HG03280 (cell line): Measurements from ENCODE around the gene ACACA.
A peak's percentile ranks its signal among the peaks of the same experiment; 100 is the strongest.

Experiments used
- ATAC-seq: cut with Tn5 transposase; IDR thresholded peaks from one replicate; pipeline ENCODE4 v1.9.1; 2021; ENCODE audit warnings: mild to moderate bottlenecking, moderate library complexity; ENCODE audit not compliant: unreplicated experiment

The ACACA gene

GRCh38 chr17:37399265-37399803 is 7.3 kb downstream of the ACACA start:
- no peak for ATAC-seq

DNA sequence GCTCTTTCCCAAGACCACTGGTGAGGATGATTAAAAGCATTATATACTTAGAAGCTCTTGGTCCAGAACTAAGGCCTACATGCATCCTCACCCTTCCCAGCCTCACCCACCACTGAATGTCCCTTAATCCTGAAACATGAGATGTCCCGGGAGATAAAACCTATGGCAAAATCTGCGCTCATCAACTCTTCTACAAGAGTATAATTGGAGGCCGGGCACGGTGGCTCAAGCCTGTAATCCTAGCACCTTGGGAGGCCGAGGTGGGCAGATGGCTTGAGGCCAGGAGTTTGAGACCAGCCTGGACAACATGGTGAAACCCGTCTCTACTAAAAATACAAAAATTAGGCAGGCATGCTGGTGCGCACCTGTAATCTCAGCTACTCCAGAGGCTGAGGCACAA is 13.3 kb downstream of the ACACA start:
- no peak for ATAC-seq

GRCh38 chr17:37392024-37392590 is 14.5 kb downstream of the ACACA start:
- ATAC-seq: no peak

GRCh38 chr17:37391146-37391545 is 15.5 kb downstream of the ACACA start:
- ATAC-seq: no peak

DNA sequence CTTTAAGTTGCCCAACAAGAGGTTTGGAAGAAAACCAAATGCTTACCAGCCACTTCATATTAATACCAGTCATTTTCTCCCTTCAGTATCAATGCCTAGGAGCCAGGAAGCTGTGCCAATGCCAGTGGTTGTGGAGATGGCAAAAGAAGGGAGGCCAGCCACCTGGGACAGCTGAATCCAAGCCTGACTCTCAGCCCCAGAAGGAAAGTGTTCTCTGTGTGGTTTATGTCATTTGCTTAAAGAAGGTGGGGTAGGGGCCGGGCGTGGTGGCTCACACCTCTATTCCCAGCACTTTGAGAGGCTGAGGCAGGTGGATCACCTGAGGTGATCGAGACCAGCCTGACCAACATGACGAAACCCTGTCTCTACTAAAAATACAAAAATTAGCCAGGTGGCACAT is 17.5 kb downstream of the ACACA start:
- ATAC-seq: no peak

DNA sequence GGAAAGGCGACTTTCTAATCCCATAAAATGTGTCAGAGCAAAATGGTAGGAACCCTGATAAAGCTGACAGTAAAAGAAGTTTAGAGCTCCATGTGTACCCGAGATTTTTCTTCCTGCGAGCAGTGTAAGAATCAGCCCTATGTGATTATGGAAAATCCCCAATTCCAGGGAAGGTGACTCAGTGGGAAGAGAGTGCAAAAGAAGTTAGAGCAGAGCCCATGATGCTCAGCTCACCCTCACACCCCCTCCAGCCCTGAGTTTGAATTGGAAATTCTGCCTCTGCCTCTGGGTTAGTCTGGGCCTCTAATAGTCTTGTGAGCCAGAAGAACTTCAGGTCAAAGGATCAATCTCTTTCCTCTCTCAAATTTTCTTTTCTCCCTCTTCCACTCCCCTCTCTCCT is 18.4 kb downstream of the ACACA start:
- no peak for ATAC-seq

GRCh38 chr17:37386462-37386861 is 20.2 kb downstream of the ACACA start:
- no peak for ATAC-seq

GRCh38 chr17:37385474-37385990 is 21.1 kb downstream of the ACACA start:
- ATAC-seq: no peak

GRCh38 chr17:37384560-37385149 is 22.0 kb downstream of the ACACA start:
- ATAC-seq: no peak

DNA sequence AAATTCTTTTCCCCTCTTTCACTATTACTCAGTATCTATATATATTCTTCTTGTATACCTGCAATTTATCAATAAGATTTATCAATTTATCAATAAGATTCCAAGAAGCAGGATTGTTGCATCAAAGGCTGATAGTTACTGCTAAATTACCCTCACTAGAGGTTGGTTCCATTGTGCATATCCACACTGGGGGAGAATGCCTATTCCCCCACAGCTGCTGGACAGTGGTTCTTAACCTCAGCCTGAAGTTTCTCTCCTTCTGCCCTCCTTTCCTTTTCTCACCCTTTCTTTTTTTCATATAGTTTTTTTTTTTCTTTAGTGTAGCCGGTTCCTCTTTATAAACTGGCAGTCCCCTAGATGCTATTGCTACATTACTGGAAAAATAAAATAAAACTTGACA is 24.6 kb downstream of the ACACA start:
- ATAC-seq: no peak

- ATAC-seq: no peak
Observed at GRCh38 chr17:37375706-37376105, 30.9 kb downstream of the ACACA start, which contains the start of gene C17orf78. Gene C17orf78, plus strand, starts transcription at chr17:37375985. Its CDS starts 108 bp downstream, at chr17:37376093.

DNA sequence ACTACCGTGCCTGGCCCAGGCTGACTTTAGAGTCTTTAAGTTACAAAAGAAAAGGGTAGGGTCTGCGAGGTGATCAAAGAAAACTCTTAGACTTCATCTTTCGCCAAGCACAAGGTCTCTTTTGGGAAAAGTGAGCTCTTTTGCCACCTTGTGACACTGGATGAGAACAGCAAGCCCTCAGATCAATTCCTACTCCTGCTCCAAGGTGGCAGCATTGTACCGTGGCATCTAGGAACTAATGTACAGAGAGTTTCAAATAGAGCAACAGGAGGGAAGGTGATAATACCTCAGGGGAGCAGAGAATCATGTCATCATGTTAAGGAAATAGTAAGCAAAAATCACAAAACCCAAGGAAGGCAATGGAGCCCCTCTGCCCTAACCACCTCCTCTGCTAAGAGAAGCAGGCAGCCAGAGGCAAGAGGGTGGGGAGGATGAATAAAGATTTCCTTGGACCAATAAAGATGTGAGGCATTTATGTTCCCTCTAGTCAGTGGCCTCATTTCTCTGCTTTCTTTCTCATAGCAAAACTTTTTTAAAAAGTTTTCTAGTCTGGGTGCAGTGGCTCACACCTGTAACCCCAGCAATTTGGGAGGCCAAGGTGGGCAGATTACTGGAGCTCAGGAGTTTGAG is 33.0 kb downstream of the ACACA start:
- ATAC-seq: peak; percentile 58

GRCh38 chr17:37368577-37368976 is 38.1 kb downstream of the ACACA start:
- ATAC-seq: no peak

DNA sequence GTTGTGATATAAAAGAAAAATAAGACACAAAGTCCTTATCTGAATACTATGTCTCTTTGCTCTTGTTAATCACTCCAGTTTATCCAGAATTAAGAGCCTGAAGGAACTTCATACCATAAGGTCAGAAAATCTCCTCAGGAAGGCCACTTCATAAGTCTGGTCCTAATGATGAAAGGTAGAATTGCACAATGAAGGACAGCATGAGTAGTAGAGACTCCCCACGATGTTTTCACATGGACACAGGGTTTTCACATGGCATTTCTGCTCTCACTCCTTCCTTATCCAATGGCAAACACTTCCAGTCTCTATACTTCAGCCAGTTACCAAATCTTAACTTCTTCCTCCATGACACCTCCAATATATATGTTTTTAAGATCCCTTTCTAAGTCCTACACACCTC is 41.0 kb downstream of the ACACA start:
- no peak for ATAC-seq

GRCh38 chr17:37361543-37361942 is 45.1 kb downstream of the ACACA start:
- ATAC-seq: no peak

DNA sequence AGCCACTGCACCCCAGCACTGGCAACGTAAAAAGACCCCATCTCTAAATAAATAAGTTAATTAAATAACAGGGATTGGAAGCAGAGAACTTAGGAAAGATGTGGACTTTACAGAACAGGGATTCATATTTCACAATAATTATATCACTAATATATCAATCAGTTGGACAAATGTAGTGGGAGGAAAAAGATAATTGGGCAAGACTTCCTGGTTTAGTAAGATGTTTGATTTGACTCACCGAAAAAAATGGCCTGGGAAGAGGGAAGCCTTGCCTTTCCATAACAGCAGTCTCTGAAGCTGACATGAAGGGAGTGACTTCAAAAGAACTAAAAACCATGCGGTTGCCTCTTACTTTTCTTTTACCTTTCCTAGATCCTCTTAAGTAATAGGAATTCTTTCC is 46.0 kb downstream of the ACACA start:
- ATAC-seq: no peak

- no peak for ATAC-seq
Observed at GRCh38 chr17:37359682-37360188, 46.9 kb downstream of the ACACA start.

- ATAC-seq: peak; percentile 94
Observed at GRCh38 chr17:37358830-37359681, 47.6 kb downstream of the ACACA start.

DNA sequence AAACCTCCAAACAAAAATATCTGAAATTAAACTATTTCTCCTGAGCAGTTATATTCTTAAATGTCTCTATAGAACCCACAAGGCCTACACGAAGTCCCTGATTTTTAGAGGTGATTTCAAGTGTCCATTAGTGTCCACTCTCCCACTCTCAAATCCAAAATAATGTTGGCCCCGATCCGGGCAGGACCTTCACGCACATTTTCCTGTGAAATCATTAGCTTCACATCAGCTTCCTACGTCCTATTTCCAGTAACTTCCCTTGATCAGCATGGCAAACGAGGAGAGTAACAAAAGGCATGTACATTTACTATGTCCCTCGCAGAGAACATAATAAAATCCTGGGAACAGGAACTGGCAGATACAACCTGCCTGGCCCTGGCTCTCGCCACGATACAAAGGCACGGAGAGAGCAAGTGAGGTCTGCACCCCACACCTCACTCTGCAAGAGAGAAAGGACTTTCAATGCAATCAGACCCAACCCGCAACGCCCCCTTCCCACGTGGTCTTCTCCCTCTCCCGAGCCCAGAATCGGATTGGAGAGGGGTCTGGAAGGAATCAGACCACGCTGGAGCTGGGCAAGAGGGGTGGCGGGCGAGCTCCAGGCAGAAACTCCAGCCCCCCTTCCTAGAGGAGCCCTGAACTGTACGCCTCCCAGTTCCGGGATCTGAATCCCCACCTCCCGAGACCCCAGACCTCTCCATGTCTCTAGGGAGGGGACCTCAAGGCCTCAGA is 48.4 kb downstream of the ACACA start:
- peak; percentile 15 for ATAC-seq
